Mesenchymal stem cell (in vitro differentiated cells and primary cell): ENCODE measurements around the gene FMOD.

ENCODE experiments used
- DNase-seq: peaks from one replicate; pipeline ENCODE4 v3.0.0-alpha.2; 2013
- H2AFZ ChIP-seq: one replicate; pipeline ENCODE4 v1.6.1; 2013; ENCODE audit warnings: low read depth, mild to moderate bottlenecking, control low read depth, inconsistent platforms, low read length, moderate library complexity
- H2AK5ac ChIP-seq: 2 replicates; pipeline ENCODE4 v1.6.1; 2013; ENCODE audit warnings: low read length, moderate library complexity, mild to moderate bottlenecking, inconsistent platforms; ENCODE audit not compliant: severe bottlenecking
- H2BK120ac ChIP-seq: one replicate; pipeline ENCODE4 v1.6.1; 2013; ENCODE audit warnings: low read depth, mild to moderate bottlenecking, inconsistent platforms, low read length, moderate library complexity
- H2BK12ac ChIP-seq, 2 experiments: one replicate each; pipeline ENCODE4 v1.6.1; 2013; ENCODE audit warnings: inconsistent platforms in 2 of 2, low read length in 2 of 2, mild to moderate bottlenecking in 2 of 2, moderate library complexity in 2 of 2, control low read depth in 1 of 2
- H2BK15ac ChIP-seq: one replicate; pipeline ENCODE4 v1.6.1; 2013; ENCODE audit warnings: mild to moderate bottlenecking, low read depth, inconsistent platforms; ENCODE audit not compliant: poor library complexity, severe bottlenecking
- H2BK5ac ChIP-seq: 2 replicates; pipeline ENCODE4 v1.6.1; 2013; ENCODE audit warnings: low read depth, mild to moderate bottlenecking, low read length, control low read depth, inconsistent platforms; ENCODE audit not compliant: poor library complexity, severe bottlenecking
- H3K14ac ChIP-seq, 2 experiments: one replicate each; pipeline ENCODE4 v1.6.1; 2013; ENCODE audit warnings: inconsistent platforms in 2 of 2, low read length in 2 of 2, control low read depth in 1 of 2, mild to moderate bottlenecking in 1 of 2, moderate library complexity in 1 of 2
- H3K18ac ChIP-seq, 2 experiments: one replicate each; pipeline ENCODE4 v1.6.1; 2013; ENCODE audit warnings: inconsistent platforms in 2 of 2, low read length in 2 of 2, control low read depth in 1 of 2, low read depth in 1 of 2, mild to moderate bottlenecking in 1 of 2
- H3K23ac ChIP-seq, 2 experiments: one replicate each; pipeline ENCODE4 v1.6.1; 2013; ENCODE audit warnings: inconsistent platforms in 2 of 2, low read length in 2 of 2, mild to moderate bottlenecking in 2 of 2, moderate library complexity in 2 of 2, control low read depth in 1 of 2
- H3K27ac ChIP-seq: 2 replicates; pipeline ENCODE4 v1.5.1; 2013; ENCODE audit warnings: mild to moderate bottlenecking, moderate library complexity, low read length, control low read depth, inconsistent platforms; ENCODE audit not compliant: poor library complexity, severe bottlenecking
- H3K27me3 ChIP-seq, 2 experiments: 2 replicates each; pipeline versions ENCODE4 v1.6.1 to v1.7.0; 2013; ENCODE audit warnings: low read length in 2 of 2, mild to moderate bottlenecking in 2 of 2, moderate library complexity in 2 of 2, control low read depth in 1 of 2, inconsistent platforms in 1 of 2; ENCODE audit not compliant: control insufficient read depth in 1 of 2, insufficient read depth in 1 of 2
- H3K36me3 ChIP-seq, 2 experiments: 2 replicates each; pipeline versions ENCODE4 v1.6.1 to v1.7.0; 2013; ENCODE audit warnings: low read length in 2 of 2, control low read depth in 1 of 2, inconsistent platforms in 1 of 2, low read depth in 1 of 2, mild to moderate bottlenecking in 1 of 2; ENCODE audit not compliant: insufficient read depth in 2 of 2, control insufficient read depth in 1 of 2
- H3K4ac ChIP-seq, 2 experiments: one replicate each; pipeline ENCODE4 v1.6.1; 2013; ENCODE audit warnings: inconsistent platforms in 2 of 2, low read length in 2 of 2, mild to moderate bottlenecking in 2 of 2, moderate library complexity in 2 of 2, control low read depth in 1 of 2, low read depth in 1 of 2
- H3K4me1 ChIP-seq: 2 replicates; pipeline ENCODE4 v1.6.1; 2013; ENCODE audit warnings: low read depth, low read length, control low read depth; ENCODE audit not compliant: control insufficient read depth, insufficient read depth
- H3K4me2 ChIP-seq: 2 replicates; pipeline ENCODE4 v1.6.1; 2013; ENCODE audit warnings: low read length, mild to moderate bottlenecking, inconsistent platforms; ENCODE audit not compliant: poor library complexity, severe bottlenecking
- H3K4me3 ChIP-seq, 2 experiments: 2 replicates each; pipeline versions ENCODE4 v1.5.1 to v1.7.0; 2013; ENCODE audit warnings: low read length in 2 of 2, mild to moderate bottlenecking in 2 of 2, control low read depth in 1 of 2, low read depth in 1 of 2; ENCODE audit not compliant: insufficient read depth in 1 of 2
- H3K79me1 ChIP-seq: replicated peaks from 2 replicates; pipeline ENCODE4 v1.6.1; 2013; ENCODE audit warnings: mild to moderate bottlenecking, control low read depth, low read length, inconsistent platforms; ENCODE audit not compliant: poor library complexity, severe bottlenecking
- H3K9ac ChIP-seq: 2 replicates; pipeline ENCODE4 v1.7.0; 2013; ENCODE audit warnings: mild to moderate bottlenecking, low read length, moderate library complexity
- H3K9me3 ChIP-seq: 2 replicates; pipeline ENCODE4 v1.7.0; 2013; ENCODE audit warnings: mild to moderate bottlenecking, low read length; ENCODE audit not compliant: control insufficient read depth
- H4K8ac ChIP-seq: one replicate; pipeline ENCODE4 v1.6.1; 2013; ENCODE audit warnings: inconsistent platforms, mild to moderate bottlenecking, low read length, moderate library complexity
- H4K91ac ChIP-seq: one replicate; pipeline ENCODE4 v1.6.1; 2013; ENCODE audit warnings: mild to moderate bottlenecking, low read length, inconsistent platforms
- WGBS: methylation state at CpG from one replicate; pipeline ENCODE4 v1.1.7; 2013; ENCODE audit warnings: mixed read lengths; 5-methylcytosine and 5-hydroxymethylcytosine counted together

Gene FMOD

DNA sequence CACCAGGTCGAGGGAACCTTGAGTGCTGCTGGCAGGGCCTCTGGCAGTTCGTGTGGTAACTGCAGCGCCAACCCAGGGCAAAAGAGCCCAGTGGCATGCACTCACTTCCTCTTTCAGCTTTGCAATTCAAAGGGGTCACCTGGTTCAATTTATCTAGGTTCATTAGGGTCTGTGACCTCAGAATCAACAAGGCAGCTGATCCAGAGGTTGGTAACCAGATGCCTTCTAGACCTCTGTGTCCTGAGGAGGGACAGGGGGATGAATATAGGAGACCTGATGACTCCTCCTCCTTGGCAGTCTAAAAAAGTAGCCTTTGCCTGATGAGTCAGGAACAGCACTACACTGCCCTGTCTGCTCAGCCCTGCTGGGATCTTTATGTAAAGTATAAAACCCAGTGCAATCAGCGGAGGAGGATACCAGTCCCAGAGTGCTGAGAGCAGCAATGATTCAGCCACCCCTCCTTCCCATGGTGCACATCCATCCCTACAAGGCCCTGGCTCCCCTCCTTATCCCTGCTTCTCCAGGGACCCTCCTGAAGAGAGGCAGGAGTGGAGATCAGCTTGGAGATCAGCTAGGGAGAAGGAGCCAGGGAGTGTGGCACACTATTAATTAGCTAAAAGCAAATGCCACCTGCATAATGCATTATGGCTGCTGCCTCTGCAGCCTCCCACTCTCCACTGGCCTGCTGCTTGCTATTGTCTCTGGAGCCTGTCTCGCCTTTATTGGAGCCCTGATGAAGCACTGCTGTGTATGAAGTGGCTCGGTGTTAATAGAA is 11.2 kb upstream of the FMOD start:
- Histone ChIP-seq H3K4me1 (no peaks in the 10 kb centered on the region), H3K18ac (peak overlapping the region in 1 of 2 experiments; percentile 68), H2AK5ac (no peak overlapping the region), H4K8ac (peak overlapping the region; percentile 47), H2BK12ac (no peak overlapping the region), H3K14ac (no peak overlapping the region), H3K79me1 (no peaks in the 10 kb centered on the region), H4K91ac (peak overlapping the region; percentile 53), H3K9me3 (no peaks in the 10 kb centered on the region), H3K27me3 (peaks cover 3 to 88% of the 10 kb centered on the region in 2 experiments), H2BK5ac (no peak overlapping the region), H3K4me2 (no peak overlapping the region), H2BK120ac (no peak overlapping the region), H3K23ac (no peak overlapping the region), H3K27ac (no peak overlapping the region), H2BK15ac (no peak overlapping the region), H2AFZ (no peak overlapping the region), H3K9ac (peak overlapping the region; percentile 28), H3K4me3 (no peak overlapping the region), H3K36me3 (no peaks in the 10 kb centered on the region), H3K4ac (no peak overlapping the region)
- peak; percentile 69 for DNase-seq
- 67% methylated on average over 5 of the region's 6 CpGs for WGBS

DNA sequence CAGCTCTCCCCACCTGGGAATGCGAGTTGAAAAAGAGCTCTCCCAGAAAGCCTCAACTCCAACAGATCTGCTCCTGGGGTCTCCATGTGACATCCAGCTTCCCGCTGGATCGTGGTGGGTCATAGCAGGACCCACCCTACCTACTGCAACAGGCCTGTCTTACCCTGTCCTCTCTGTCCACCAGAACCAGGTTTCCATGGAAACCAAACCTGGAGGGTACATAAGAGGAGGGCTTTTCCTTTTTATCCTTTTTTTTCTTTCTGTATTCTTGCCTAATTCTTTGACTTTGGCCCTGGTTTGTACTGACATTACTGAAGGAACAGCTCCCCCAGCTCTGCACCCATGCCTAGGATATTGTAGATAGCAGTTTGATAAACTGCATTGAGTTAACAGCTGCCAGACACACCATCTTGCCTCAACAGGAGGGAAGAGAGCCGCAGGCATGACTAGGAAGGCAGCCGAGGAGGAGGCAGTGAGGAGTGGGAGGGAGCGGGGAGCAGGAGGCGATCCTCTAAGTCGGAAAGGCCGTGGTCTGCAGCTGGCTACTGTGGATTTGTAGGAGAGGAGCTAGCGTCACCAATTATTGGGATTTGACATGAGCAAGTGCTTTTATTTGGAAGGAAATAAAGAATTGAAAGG is 9.7 kb upstream of the FMOD start:
- H4K8ac ChIP-seq: no peak overlapping the region
- H3K4me2 ChIP-seq: no peak overlapping the region
- peak overlapping the region in 1 of 2 experiments; percentile 18 for H3K18ac ChIP-seq
- no peak overlapping the region for H3K4ac ChIP-seq
- no peak overlapping the region for H3K9ac ChIP-seq
- no peak overlapping the region for H2BK120ac ChIP-seq
- no peaks in the 10 kb centered on the region for H3K36me3 ChIP-seq
- no peak overlapping the region for H3K14ac ChIP-seq
- H3K27me3 ChIP-seq: peaks cover 4 to 79% of the 10 kb centered on the region in 2 experiments
- DNase-seq: no peak
- peak overlapping the region in 1 of 2 experiments; percentile 6 for H2BK12ac ChIP-seq
- H3K4me1 ChIP-seq: no peaks in the 10 kb centered on the region
- H2BK15ac ChIP-seq: peak overlapping the region; percentile 21
- H3K27ac ChIP-seq: no peak overlapping the region
- no peaks in the 10 kb centered on the region for H3K9me3 ChIP-seq
- H2AK5ac ChIP-seq: no peak overlapping the region
- no peak overlapping the region for H2AFZ ChIP-seq
- H4K91ac ChIP-seq: no peak overlapping the region
- H3K79me1 ChIP-seq: no peaks in the 10 kb centered on the region
- no peak overlapping the region for H2BK5ac ChIP-seq
- WGBS: 62% methylated on average over 10 of the region's 10 CpGs
- no peak overlapping the region for H3K4me3 ChIP-seq
- H3K23ac ChIP-seq: no peak overlapping the region

DNA sequence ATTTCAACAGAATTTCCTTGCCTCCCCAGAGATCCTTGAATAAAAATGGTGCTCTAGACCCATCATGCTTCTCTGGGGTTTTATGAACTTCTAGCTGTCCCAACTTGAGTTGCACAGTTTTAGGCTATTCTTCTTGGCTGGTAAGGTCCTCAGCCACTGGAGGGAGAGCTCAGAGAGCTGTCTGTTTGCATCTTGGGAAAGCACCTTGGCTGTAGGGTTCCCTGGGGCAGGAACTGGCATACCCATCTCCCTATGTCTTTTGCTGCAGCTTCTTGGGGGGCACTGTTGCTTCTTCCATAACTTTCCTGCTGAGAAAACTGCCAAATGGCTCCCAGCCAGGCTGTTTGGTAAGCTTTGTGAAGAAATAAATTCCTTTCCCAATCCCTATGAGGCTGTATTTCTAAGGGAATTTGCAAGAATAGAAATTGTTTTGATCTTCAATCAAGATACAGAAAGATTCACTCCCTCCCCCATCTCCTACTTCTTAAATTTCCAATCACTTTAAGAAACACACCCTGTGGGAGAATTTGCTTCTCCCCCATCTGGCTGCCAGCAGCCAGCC is 8.2 kb upstream of the FMOD start:
- Histone ChIP-seq H4K8ac (no peak overlapping the region), H2BK5ac (no peak overlapping the region), H3K4me1 (no peaks in the 10 kb centered on the region), H4K91ac (no peak overlapping the region), H3K14ac (peak overlapping the region in 1 of 2 experiments; percentile 14), H2BK120ac (no peak overlapping the region), H3K79me1 (no peaks in the 10 kb centered on the region), H2BK12ac (no peak overlapping the region), H3K9me3 (no peaks in the 10 kb centered on the region), H3K4me2 (no peak overlapping the region), H3K27ac (no peak overlapping the region), H2BK15ac (no peak overlapping the region), H3K36me3 (no peaks in the 10 kb centered on the region), H3K9ac (peak overlapping the region; percentile 18), H3K27me3 (peaks cover 4 to 76% of the 10 kb centered on the region in 2 experiments), H3K18ac (peak overlapping the region in 1 of 2 experiments; percentile 21), H3K23ac (no peak overlapping the region), H2AK5ac (no peak overlapping the region), H3K4ac (no peak overlapping the region), H3K4me3 (no peak overlapping the region), H2AFZ (no peak overlapping the region)
- peak; percentile 27 for DNase-seq

DNA sequence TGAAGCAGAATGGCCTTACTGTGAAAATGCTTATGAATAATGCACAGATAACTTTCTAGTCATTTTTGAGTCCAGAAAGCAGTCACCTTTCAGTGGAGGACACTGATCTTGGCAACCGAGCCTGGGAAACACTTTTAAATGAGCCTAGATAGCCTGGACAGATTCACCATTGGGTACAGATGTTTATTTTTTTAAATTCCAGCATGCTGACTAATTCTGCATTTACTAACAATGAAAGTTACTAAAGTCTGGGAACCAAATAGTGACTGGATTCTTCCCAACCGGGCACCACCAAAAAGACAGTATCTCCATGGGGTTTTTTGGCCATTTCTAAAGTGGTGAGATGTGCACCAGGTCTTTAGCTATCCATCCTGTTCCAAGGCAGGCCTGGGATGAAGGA is 3.3 kb upstream of the FMOD start:
- no peak overlapping the region for H3K14ac ChIP-seq
- H3K4me1 ChIP-seq: no peaks in the 10 kb centered on the region
- peaks cover 4 to 70% of the 10 kb centered on the region in 2 experiments for H3K27me3 ChIP-seq
- no peak overlapping the region for H4K8ac ChIP-seq
- no peak overlapping the region for H3K4me3 ChIP-seq
- H4K91ac ChIP-seq: peak overlapping the region; percentile 37
- H3K23ac ChIP-seq: no peak overlapping the region
- no peaks in the 10 kb centered on the region for H3K79me1 ChIP-seq
- no peak overlapping the region for H2AK5ac ChIP-seq
- H3K18ac ChIP-seq: peak overlapping the region in 1 of 2 experiments; percentile 80
- H2BK15ac ChIP-seq: peak overlapping the region; percentile 55
- no peak overlapping the region for H3K4me2 ChIP-seq
- no peak overlapping the region for H3K4ac ChIP-seq
- H2BK12ac ChIP-seq: peak overlapping the region; percentile 29 to 80
- no peak overlapping the region for H2AFZ ChIP-seq
- H3K36me3 ChIP-seq: peaks cover 0 to under 1% of the 10 kb centered on the region in 2 experiments
- peak; percentile 87 for DNase-seq
- H3K9me3 ChIP-seq: no peaks in the 10 kb centered on the region
- H3K9ac ChIP-seq: no peak overlapping the region
- no peak overlapping the region for H3K27ac ChIP-seq
- no peak overlapping the region for H2BK5ac ChIP-seq
- H2BK120ac ChIP-seq: peak overlapping the region; percentile 45
- 0% methylated on average over 1 of the region's 2 CpGs for WGBS
